SK-N-SH (cell line): ENCODE results near the gene P2RX4.

Experiments
- CTCF ChIP-seq: fragments of 200-600 bp; sonication (generic); IDR thresholded peaks from 2 replicates; pipeline ENCODE4 v1.6.1; 2017; ENCODE audit warnings: antibody characterized with exemption, mild to moderate bottlenecking, moderate library complexity
- EZH2phosphoT487 ChIP-seq: fragments of 200-600 bp; sonication (generic); IDR thresholded peaks from 2 replicates; pipeline ENCODE4 v1.6.1; 2017; ENCODE audit warnings: low read depth, mixed run types, mild to moderate bottlenecking, antibody characterized with exemption, moderate library complexity, borderline replicate concordance
- NRF1 ChIP-seq: IDR thresholded peaks from 2 replicates; pipeline ENCODE4 v1.6.1; 2012; ENCODE audit warnings: low read depth, mild to moderate bottlenecking, low read length
- RAD21 ChIP-seq: IDR thresholded peaks from 2 replicates; pipeline ENCODE4 v1.6.1; 2012; ENCODE audit warnings: mild to moderate bottlenecking, low read length
- RXRA ChIP-seq: IDR thresholded peaks from 2 replicates; pipeline ENCODE4 v1.4.0; 2012; ENCODE audit warnings: low read depth, mild to moderate bottlenecking, borderline replicate concordance
- SMC3 ChIP-seq: IDR thresholded peaks from 2 replicates; pipeline ENCODE4 v1.6.1; 2012; ENCODE audit warnings: low read depth, low read length, improper control_type of control experiment
- TCF12 ChIP-seq: IDR thresholded peaks from 2 replicates; pipeline ENCODE4 v1.4.0; 2012
- USF2 ChIP-seq: fragments of 150-350 bp; IDR thresholded peaks from 2 replicates; pipeline ENCODE4 v1.6.1; 2017; ENCODE audit warnings: antibody characterized with exemption, low read length, low read depth, borderline replicate concordance

- TF ChIP-seq CTCF: no peak
- TF ChIP-seq SMC3: no peak
- TF ChIP-seq TCF12: no peak
- no peak for TF ChIP-seq RAD21
- no peak for TF ChIP-seq EZH2phosphoT487
- TF ChIP-seq USF2: no peak
- TF ChIP-seq RXRA: no peak
- no peak for TF ChIP-seq NRF1
Measured at GRCh38 chr12:121198949-121199348, 11.0 kb upstream of the P2RX4 start.
